Renal cortical epithelial cell (primary cell): ENCODE results near the gene CXorf51B. TPM values are rescaled to one million over a fixed set of nuclear protein-coding genes. Genes with fewer than 3 reads are reported as not detected.
"Not testable (repeated sequence)": the region's sequence is repeated elsewhere in the genome, so short reads cannot be mapped to it uniquely, and the experiment has no call there.

Source experiments
- DNase-seq: peaks from one replicate; pipeline ENCODE4 v3.0.0-alpha.2; 2011; ENCODE audit warnings: low read depth
- total RNA-seq: library from RNA; depleted of rRNA; stranded (reverse); fragments of >200 nt; gene quantifications from 2 replicates; pipeline ENCODE4 v1.2.3, GENCODE V29; 2014

CXorf51B gene
- not detected in 2 replicates for total RNA-seq

- DNase-seq = not testable (repeated sequence)
These were observed at the start of gene CXorf51B for GRCh38 chrX:146809471-146809870. Gene CXorf51B, plus strand, starts transcription at chrX:146809771. Its CDS starts 21 bp downstream, at chrX:146809792.

GRCh38 chrX:146814644-146815043 is 5.1 kb downstream of the CXorf51B start, which contains the start of gene CXorf51A:
Gene CXorf51A, minus strand, starts transcription at chrX:146814744. Its CDS starts 21 bp downstream, at chrX:146814723.
- DNase-seq = not testable (repeated sequence)

- no peak for DNase-seq
These were observed 22.4 kb downstream of the CXorf51B start for GRCh38 chrX:146831994-146832393.

GRCh38 chrX:146854281-146854680 is 44.7 kb downstream of the CXorf51B start:
- no peak for DNase-seq

Other genes with a start within 250 kb of the CXorf51B start
- gene CXorf51A, start 5.0 kb downstream of the CXorf51B start, total RNA-seq = not detected in 2 replicates